HG02938 (cell line): ENCODE results near the gene POLR2L.
A peak's percentile ranks its signal among the peaks of the same experiment; 100 is the strongest.

Source experiments
- ATAC-seq: cut with Tn5 transposase; IDR thresholded peaks from one replicate; pipeline ENCODE4 v1.9.1; 2021; ENCODE audit warnings: mild to moderate bottlenecking, moderate library complexity; ENCODE audit not compliant: unreplicated experiment

POLR2L gene

GRCh38 chr11:855796-856195 is 13.5 kb upstream of the POLR2L start:
- ATAC-seq, result no peak

- no peak for ATAC-seq
These were observed 13.0 kb upstream of the POLR2L start for GRCh38 chr11:855330-855674.

- ATAC-seq, result no peak
These were observed 12.4 kb upstream of the POLR2L start for GRCh38 chr11:854601-855329.

GRCh38 chr11:853682-854448 is 11.5 kb upstream of the POLR2L start:
- no peak for ATAC-seq

- ATAC-seq, result no peak
These were observed 10.4 kb upstream of the POLR2L start for GRCh38 chr11:852762-853161.

- ATAC-seq, result no peak
These were observed 8.7 kb upstream of the POLR2L start for GRCh38 chr11:850775-851763.

GRCh38 chr11:849951-850774 is 7.8 kb upstream of the POLR2L start:
- ATAC-seq, result no peak

GRCh38 chr11:849104-849824 is 6.9 kb upstream of the POLR2L start:
- no peak for ATAC-seq

- no peak for ATAC-seq
These were observed 6.1 kb upstream of the POLR2L start for GRCh38 chr11:848380-848931.

GRCh38 chr11:847876-848275 is 5.5 kb upstream of the POLR2L start:
- no peak for ATAC-seq

GRCh38 chr11:846496-847098 is 4.3 kb upstream of the POLR2L start:
- ATAC-seq, result no peak

GRCh38 chr11:845872-846495 is 3.7 kb upstream of the POLR2L start:
- ATAC-seq, result no peak

GRCh38 chr11:844693-845644 is 2.6 kb upstream of the POLR2L start:
- no peak for ATAC-seq

- no peak for ATAC-seq
These were observed 1.7 kb upstream of the POLR2L start for GRCh38 chr11:843818-844692.

- peak; percentile 2 for ATAC-seq
These were observed 881 bp upstream of the POLR2L start for GRCh38 chr11:843086-843734.

GRCh38 chr11:841981-842369 is 354 bp downstream of the POLR2L start:
- no peak for ATAC-seq
